Panc1 (cell line): ENCODE results near the gene SNAP47.

Experiments used
- CTCF ChIP-seq: fragments of 450-650 bp; IDR thresholded peaks from 2 replicates; pipeline ENCODE4 v1.5.1; 2017; ENCODE audit warnings: mild to moderate bottlenecking
- POLR2AphosphoS5 ChIP-seq: IDR thresholded peaks from 2 replicates; pipeline ENCODE4 v1.6.1; 2012; ENCODE audit warnings: mild to moderate bottlenecking, low read depth, low read length, moderate library complexity
- REST ChIP-seq, 2 experiments: IDR thresholded peaks; 2 replicates each; pipeline ENCODE4 v1.6.1; 2011 to 2012; ENCODE audit warnings: low read depth in 2 of 2, control low read depth in 1 of 2, low read length in 1 of 2, mild to moderate bottlenecking in 1 of 2, moderate library complexity in 1 of 2; ENCODE audit not compliant: insufficient read depth in 1 of 2

DNA sequence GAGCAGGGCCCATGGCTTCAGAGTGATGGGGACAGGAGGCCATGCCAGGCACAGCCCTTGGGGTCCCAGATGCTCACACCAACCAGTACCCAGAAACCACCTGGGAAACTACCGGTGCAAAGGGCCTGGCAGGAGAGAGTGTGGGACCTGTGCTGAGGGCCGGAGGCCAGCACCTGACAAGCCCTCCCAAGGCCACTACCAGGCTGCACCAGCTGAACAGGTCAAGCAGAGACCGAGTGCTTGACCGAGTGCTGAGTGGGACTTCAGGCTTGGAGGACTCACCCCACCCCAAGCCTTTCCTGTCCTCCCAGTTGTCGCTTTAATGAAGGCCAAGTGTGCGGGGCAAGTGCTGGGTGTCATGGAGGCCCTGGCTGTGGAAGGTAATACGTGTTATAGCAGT is 36.5 kb downstream of the SNAP47 start:
- TF ChIP-seq CTCF (no peak), POLR2AphosphoS5 (no peak), REST (IDR thresholded peaks at IDR 0.05; ENCODE audit: insufficient read depth in 1 of 2, low read depth in 2 of 2, low read length in 1 of 2) (no peak)
